ENCODE data around the gene RAB44. TPM values are rescaled to one million over a fixed set of nuclear protein-coding genes. Genes with fewer than 3 reads are reported as not detected.

Gene RAB44
- total RNA-seq, 1 experiment from 2014 or later: not detected

DNA sequence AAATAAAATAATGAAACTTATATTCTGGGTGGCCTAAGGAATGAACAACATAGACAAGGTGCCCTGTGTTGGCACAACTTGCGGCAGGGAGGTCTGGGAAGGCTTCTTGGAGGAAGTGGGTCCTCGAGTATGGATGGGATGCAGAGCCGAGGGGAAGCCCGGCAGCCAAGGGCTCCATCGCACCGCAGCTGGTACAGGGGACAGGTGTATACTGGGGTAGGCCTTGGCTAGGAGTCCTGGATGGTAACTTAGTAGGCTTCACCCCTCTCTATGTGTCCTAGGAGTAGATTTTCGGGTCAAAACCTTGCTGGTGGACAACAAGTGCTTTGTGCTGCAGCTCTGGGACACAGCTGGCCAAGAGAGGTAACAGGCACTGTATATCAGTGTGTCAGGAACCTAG, 28.0 kb downstream of the RAB44 start:
- Histone ChIP-seq H3K27ac (ENCODE audit: low read length) (no peak overlapping the region), H3K27me3 (ENCODE audit: control insufficient read depth, insufficient read depth, low read length) (no peaks in the 10 kb centered on the region), H3K4me3 (ENCODE audit: low read depth in 2 of 2, low read length in 2 of 2) (no peak overlapping the region), H3K4me1 (ENCODE audit: control insufficient read depth, insufficient read depth, low read length) (no peaks in the 10 kb centered on the region), H3K36me3 (ENCODE audit: control insufficient read depth, insufficient read depth, low read length) (no peaks in the 10 kb centered on the region), H3K9me3 (ENCODE audit: control insufficient read depth, insufficient read depth, low read depth, low read length) (no peaks in the 10 kb centered on the region)
- intact Hi-C loops (cut with micrococcal nuclease; ENCODE audit: unreplicated experiment) (no loop called here), in situ Hi-C loops (cut with HindIII; ENCODE audit: low pct_unique_long_range_greater_than_20kb, low sequenced_read_pairs) (no loop called here)
- TF ChIP-seq, protein P1, sequence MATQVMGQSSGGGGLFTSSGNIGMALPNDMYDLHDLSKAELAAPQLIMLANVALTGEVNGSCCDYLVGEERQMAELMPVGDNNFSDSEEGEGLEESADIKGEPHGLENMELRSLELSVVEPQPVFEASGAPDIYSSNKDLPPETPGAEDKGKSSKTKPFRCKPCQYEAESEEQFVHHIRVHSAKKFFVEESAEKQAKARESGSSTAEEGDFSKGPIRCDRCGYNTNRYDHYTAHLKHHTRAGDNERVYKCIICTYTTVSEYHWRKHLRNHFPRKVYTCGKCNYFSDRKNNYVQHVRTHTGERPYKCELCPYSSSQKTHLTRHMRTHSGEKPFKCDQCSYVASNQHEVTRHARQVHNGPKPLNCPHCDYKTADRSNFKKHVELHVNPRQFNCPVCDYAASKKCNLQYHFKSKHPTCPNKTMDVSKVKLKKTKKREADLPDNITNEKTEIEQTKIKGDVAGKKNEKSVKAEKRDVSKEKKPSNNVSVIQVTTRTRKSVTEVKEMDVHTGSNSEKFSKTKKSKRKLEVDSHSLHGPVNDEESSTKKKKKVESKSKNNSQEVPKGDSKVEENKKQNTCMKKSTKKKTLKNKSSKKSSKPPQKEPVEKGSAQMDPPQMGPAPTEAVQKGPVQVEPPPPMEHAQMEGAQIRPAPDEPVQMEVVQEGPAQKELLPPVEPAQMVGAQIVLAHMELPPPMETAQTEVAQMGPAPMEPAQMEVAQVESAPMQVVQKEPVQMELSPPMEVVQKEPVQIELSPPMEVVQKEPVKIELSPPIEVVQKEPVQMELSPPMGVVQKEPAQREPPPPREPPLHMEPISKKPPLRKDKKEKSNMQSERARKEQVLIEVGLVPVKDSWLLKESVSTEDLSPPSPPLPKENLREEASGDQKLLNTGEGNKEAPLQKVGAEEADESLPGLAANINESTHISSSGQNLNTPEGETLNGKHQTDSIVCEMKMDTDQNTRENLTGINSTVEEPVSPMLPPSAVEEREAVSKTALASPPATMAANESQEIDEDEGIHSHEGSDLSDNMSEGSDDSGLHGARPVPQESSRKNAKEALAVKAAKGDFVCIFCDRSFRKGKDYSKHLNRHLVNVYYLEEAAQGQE (IDR thresholded peaks at IDR 0.05; ENCODE audit: insufficient read depth in 1 of 2, low read depth in 2 of 2, low read length in 1 of 2): no peak
- no peak for TF ChIP-seq TCF7L2 (IDR thresholded peaks at IDR 0.05; ENCODE audit: low read depth, low read length)
- no peak for TF ChIP-seq POLR2AphosphoS5 (IDR thresholded peaks at IDR 0.05; ENCODE audit: low read depth, low read length)
- TF ChIP-seq, protein P2, sequence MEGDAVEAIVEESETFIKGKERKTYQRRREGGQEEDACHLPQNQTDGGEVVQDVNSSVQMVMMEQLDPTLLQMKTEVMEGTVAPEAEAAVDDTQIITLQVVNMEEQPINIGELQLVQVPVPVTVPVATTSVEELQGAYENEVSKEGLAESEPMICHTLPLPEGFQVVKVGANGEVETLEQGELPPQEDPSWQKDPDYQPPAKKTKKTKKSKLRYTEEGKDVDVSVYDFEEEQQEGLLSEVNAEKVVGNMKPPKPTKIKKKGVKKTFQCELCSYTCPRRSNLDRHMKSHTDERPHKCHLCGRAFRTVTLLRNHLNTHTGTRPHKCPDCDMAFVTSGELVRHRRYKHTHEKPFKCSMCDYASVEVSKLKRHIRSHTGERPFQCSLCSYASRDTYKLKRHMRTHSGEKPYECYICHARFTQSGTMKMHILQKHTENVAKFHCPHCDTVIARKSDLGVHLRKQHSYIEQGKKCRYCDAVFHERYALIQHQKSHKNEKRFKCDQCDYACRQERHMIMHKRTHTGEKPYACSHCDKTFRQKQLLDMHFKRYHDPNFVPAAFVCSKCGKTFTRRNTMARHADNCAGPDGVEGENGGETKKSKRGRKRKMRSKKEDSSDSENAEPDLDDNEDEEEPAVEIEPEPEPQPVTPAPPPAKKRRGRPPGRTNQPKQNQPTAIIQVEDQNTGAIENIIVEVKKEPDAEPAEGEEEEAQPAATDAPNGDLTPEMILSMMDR (IDR thresholded peaks at IDR 0.05): no peak
- BruUV-seq (replicated peaks): no TSS peak
- no peak for DNase-seq (ENCODE audit: low read depth, low spot score)
- POLR2A ChIA-PET: no interaction called here
- CTCF ChIA-PET: interaction anchor here (2.4 kb wide), 1 partner anchor 111 kb away, joined by 11 read pairs; no protein-coding TSS in a partner anchor
- no peak for ATAC-seq

DNA sequence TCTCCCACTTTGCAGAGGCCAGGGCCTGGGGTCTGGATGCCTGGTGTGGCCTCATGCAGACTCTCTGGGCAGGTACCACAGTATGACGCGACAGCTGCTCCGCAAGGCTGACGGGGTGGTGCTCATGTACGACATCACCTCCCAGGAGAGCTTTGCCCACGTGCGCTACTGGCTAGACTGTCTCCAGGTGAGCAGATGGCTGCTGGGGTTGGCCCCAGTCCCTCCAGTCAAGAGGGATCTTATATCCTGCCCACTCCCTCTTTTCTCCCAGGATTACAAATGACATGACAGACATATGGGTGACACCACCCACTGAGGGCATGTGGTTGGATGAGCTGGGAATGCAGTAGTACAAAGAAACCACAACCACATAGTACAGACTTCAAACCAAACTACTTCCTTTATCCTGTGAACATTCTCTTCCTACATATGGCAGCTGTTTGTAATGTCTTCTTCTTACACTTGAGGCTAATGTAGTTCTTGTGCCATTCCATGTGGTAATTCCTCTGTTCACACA, 29.9 kb downstream of the RAB44 start:
- ATAC-seq (no peak), DNase-seq (ENCODE audit: low read depth, low spot score) (no peak)
- Histone ChIP-seq H3K4me1 (ENCODE audit: control insufficient read depth, insufficient read depth, low read length) (no peaks in the 10 kb centered on the region), H3K4me3 (ENCODE audit: low read depth in 2 of 2, low read length in 2 of 2) (no peak overlapping the region), H3K9me3 (ENCODE audit: control insufficient read depth, insufficient read depth, low read depth, low read length) (no peaks in the 10 kb centered on the region), H3K36me3 (ENCODE audit: control insufficient read depth, insufficient read depth, low read length) (no peaks in the 10 kb centered on the region), H3K27ac (ENCODE audit: low read length) (no peak overlapping the region), H3K27me3 (ENCODE audit: control insufficient read depth, insufficient read depth, low read length) (no peaks in the 10 kb centered on the region)
- POLR2A ChIA-PET: no interaction called here
- in situ Hi-C loops (cut with HindIII; ENCODE audit: low pct_unique_long_range_greater_than_20kb, low sequenced_read_pairs) (no loop called here), intact Hi-C loops (cut with micrococcal nuclease; ENCODE audit: unreplicated experiment) (no loop called here)
- CTCF ChIA-PET: no interaction called here
- no peak for TF ChIP-seq SIN3A (IDR thresholded peaks at IDR 0.05; ENCODE audit: borderline replicate concordance, insufficient read depth, low read depth, low read length)
- TF ChIP-seq, protein P2 (IDR thresholded peaks at IDR 0.05): no peak
- no peak for TF ChIP-seq POLR2AphosphoS5 (IDR thresholded peaks at IDR 0.05; ENCODE audit: low read depth, low read length)
- TF ChIP-seq TCF7L2 (IDR thresholded peaks at IDR 0.05; ENCODE audit: low read depth, low read length): no peak
- BruUV-seq (replicated peaks): no TSS peak
